PFSK-1 (cell line): ENCODE measurements around the gene SP3.

Experiments
- POLR2AphosphoS5 ChIP-seq: IDR thresholded peaks from 2 replicates; pipeline ENCODE4 v1.6.1; 2012; ENCODE audit warnings: low read depth, mild to moderate bottlenecking, control low read depth, low read length, moderate library complexity
- REST ChIP-seq, 2 experiments: IDR thresholded peaks; 2 replicates each; pipeline versions ENCODE4 v1.6.1 to v1.8.0; 2011 to 2012; ENCODE audit warnings: low read depth in 2 of 2, low read length in 2 of 2, control low read depth in 1 of 2, inconsistent platforms in 1 of 2, mild to moderate bottlenecking in 1 of 2, moderate library complexity in 1 of 2; ENCODE audit not compliant: insufficient read depth in 1 of 2
- SIN3A ChIP-seq: IDR thresholded peaks from 2 replicates; pipeline ENCODE4 v1.6.1; 2012; ENCODE audit warnings: mild to moderate bottlenecking, low read length, moderate library complexity, borderline replicate concordance; ENCODE audit not compliant: insufficient read depth
- TAF1 ChIP-seq: IDR thresholded peaks from 2 replicates; pipeline ENCODE4 v1.6.1; 2012; ENCODE audit warnings: low read length, control low read depth, borderline replicate concordance; ENCODE audit not compliant: insufficient read depth

- TF ChIP-seq POLR2AphosphoS5 (no peak), TAF1 (no peak), REST (IDR thresholded peaks at IDR 0.05; ENCODE audit: insufficient read depth in 1 of 2, low read depth in 2 of 2, low read length in 2 of 2) (no peak), SIN3A (no peak)
Measured at GRCh38 chr2:173983391-173983871, 18.3 kb upstream of the SP3 start.
